MM.1S (cell line): ENCODE measurements around the gene GALNT9.

Source experiments
- EZH2phosphoT487 ChIP-seq: fragments of 300-600 bp; sonication (generic); IDR thresholded peaks from 2 replicates; pipeline ENCODE4 v1.6.1; 2018; ENCODE audit warnings: antibody characterized with exemption, low read length
- TF ChIP-seq, protein P1 (sequence below): fragments of 300-600 bp; sonication (generic); IDR thresholded peaks from 2 replicates; pipeline ENCODE4 v1.5.1; 2016; ENCODE audit warnings: antibody characterized with exemption, low read length, mixed read lengths

DNA sequence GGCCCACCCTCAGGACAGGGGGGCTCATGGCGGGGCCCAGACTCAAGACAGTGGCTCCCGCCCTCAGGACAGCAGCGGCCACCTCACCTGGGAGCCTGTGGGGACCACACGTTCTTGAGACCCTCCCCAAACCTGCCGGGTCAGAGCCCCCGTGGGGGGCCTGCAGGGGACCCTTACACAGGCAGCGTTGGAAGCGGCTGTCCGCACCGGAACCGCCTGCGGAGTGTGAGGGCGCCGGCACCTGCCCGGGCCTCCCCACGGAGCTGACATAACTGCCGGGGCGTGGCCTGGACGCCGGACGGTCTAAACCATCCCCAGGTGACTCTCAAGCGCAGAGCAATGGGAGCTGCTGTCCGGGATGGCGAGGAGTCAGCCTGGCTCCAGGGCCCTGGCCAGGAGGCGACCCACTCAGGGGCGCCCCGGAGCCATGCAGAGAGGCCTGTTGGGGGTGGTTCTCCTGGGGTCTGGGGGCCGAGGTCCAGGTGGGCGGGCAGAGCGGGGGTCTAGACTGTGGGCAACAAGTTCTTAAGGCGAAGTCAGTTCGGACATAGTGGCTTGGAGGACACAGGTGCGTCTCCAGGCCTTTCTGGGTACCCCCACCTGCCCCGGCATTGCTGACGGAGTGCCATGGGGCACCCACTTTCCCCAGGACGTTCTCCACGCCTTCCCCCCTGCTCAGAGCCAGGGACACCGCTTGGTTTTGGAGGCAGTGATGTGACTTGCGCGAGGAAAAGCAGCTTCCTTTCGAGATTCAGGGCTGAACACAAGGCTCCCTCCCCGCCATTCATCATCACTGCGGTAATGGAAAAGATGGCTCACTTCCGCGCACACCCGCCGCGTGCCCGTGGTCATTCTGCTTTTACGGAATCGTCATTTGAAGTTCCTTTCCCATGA, 23.2 kb downstream of the GALNT9 start:
- TF ChIP-seq EZH2phosphoT487 = no peak
- TF ChIP-seq, protein P1, sequence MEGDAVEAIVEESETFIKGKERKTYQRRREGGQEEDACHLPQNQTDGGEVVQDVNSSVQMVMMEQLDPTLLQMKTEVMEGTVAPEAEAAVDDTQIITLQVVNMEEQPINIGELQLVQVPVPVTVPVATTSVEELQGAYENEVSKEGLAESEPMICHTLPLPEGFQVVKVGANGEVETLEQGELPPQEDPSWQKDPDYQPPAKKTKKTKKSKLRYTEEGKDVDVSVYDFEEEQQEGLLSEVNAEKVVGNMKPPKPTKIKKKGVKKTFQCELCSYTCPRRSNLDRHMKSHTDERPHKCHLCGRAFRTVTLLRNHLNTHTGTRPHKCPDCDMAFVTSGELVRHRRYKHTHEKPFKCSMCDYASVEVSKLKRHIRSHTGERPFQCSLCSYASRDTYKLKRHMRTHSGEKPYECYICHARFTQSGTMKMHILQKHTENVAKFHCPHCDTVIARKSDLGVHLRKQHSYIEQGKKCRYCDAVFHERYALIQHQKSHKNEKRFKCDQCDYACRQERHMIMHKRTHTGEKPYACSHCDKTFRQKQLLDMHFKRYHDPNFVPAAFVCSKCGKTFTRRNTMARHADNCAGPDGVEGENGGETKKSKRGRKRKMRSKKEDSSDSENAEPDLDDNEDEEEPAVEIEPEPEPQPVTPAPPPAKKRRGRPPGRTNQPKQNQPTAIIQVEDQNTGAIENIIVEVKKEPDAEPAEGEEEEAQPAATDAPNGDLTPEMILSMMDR = no peak
